GM18519 (cell line): ENCODE data around the gene ABCA1.

ENCODE experiments used
- ATAC-seq: cut with Tn5 transposase; IDR thresholded peaks from one replicate; pipeline ENCODE4 v1.9.1; 2021; ENCODE audit warnings: mild to moderate bottlenecking, moderate library complexity; ENCODE audit not compliant: unreplicated experiment, low FRiP score

The ABCA1 gene

GRCh38 chr9:104850786-104851545, 77.0 kb downstream of the ABCA1 start:
- no peak for ATAC-seq

- no peak for ATAC-seq
These were observed 78.9 kb downstream of the ABCA1 start for GRCh38 chr9:104849023-104849422.

GRCh38 chr9:104844710-104845109, 83.2 kb downstream of the ABCA1 start:
- no peak for ATAC-seq

GRCh38 chr9:104843644-104844240, 84.2 kb downstream of the ABCA1 start:
- no peak for ATAC-seq

GRCh38 chr9:104842698-104843097, 85.3 kb downstream of the ABCA1 start:
- no peak for ATAC-seq

GRCh38 chr9:104841601-104842141, 86.3 kb downstream of the ABCA1 start:
- no peak for ATAC-seq

GRCh38 chr9:104838958-104839357, 89.0 kb downstream of the ABCA1 start:
- ATAC-seq, result no peak

GRCh38 chr9:104836767-104837166, 91.2 kb downstream of the ABCA1 start:
- ATAC-seq, result no peak

GRCh38 chr9:104836235-104836634, 91.7 kb downstream of the ABCA1 start:
- ATAC-seq, result no peak

- ATAC-seq, result no peak
These were observed 92.8 kb downstream of the ABCA1 start for GRCh38 chr9:104835161-104835560.

GRCh38 chr9:104833696-104834095, 94.3 kb downstream of the ABCA1 start:
- ATAC-seq, result no peak

GRCh38 chr9:104831681-104832080, 96.3 kb downstream of the ABCA1 start:
- no peak for ATAC-seq

GRCh38 chr9:104826911-104827310, 101.0 kb downstream of the ABCA1 start:
- no peak for ATAC-seq

- no peak for ATAC-seq
These were observed 101.7 kb downstream of the ABCA1 start for GRCh38 chr9:104826079-104826775.

GRCh38 chr9:104820336-104820735, 107.6 kb downstream of the ABCA1 start:
- ATAC-seq, result no peak

- no peak for ATAC-seq
These were observed 108.9 kb downstream of the ABCA1 start for GRCh38 chr9:104819033-104819432.

- no peak for ATAC-seq
These were observed 110.5 kb downstream of the ABCA1 start for GRCh38 chr9:104817437-104817836.

GRCh38 chr9:104815851-104816565, 111.9 kb downstream of the ABCA1 start:
- no peak for ATAC-seq

- ATAC-seq, result no peak
These were observed 117.3 kb downstream of the ABCA1 start for GRCh38 chr9:104810421-104811339.
